T1000 (cell line): Measurements from ENCODE around the gene RELL1.
A peak's percentile ranks its signal among the peaks of the same experiment; 100 is the strongest.
"Not testable (repeated sequence)": the region's sequence is repeated elsewhere in the genome, so short reads cannot be mapped to it uniquely, and the experiment has no call there.

ENCODE experiments used
- DNase-seq: peaks from one replicate; lab custom pipeline; 2025; ENCODE audit warnings: mixed read lengths; lab: John Stamatoyannopoulos, UW

RELL1 gene

GRCh38 chr4:37693030-37693429, 6.9 kb upstream of the RELL1 start:
- DNase-seq: no peak

- no peak for DNase-seq
Observed at GRCh38 chr4:37690976-37691375, 4.8 kb upstream of the RELL1 start.

- DNase-seq: no peak
Observed at GRCh38 chr4:37689353-37690095, 3.3 kb upstream of the RELL1 start.

DNA sequence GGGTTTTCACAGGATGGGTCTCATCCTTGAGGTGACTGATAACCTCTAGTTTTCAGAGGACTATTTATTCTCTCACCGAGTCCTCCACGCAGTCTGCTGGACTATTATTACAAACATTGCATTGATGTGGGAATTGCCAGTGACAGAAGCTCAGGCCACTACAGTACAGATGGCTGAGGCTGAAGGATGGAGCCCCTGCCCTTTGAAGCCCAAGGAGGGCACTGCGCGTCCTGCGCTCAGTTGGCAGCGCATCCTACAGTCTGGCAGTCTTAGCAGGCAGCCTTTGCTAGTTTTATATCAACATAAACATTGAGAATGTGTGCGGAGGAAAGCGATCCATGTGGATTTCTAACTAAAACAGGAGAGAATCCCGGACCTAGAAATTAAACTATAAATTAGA, 1.5 kb upstream of the RELL1 start:
- no peak for DNase-seq

- DNase-seq: no peak
Observed at GRCh38 chr4:37687194-37687562, 1.0 kb upstream of the RELL1 start.

DNA sequence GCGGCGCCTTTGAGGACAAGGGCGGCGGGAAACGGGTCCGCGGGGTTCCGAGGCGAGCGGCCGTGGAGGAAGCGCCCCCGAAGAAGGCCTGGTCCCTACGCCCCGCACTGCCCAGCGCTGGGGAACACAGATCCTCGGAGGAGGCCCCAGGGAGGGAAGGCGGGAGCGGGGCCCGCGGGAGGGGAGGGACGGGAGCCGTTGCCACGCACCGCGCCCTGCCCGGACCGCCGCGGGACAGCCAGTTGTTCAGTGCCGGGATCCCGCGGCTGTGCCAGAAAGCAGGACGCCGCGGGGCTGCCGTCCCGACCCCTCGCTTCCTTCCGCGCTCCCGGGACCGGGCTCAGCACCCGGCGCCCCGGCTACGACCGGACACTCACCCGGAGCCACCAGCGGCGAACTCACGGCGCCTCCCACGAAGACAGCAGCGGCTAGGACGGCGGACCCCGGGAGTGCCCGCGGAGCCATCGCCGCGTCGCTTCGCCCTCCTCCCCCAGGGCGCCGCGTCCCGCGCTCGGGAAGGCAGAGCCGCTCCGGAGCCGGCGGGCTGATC, 278 bp downstream of the RELL1 start:
- DNase-seq: no peak

- no peak for DNase-seq
Observed at GRCh38 chr4:37685161-37685822, 884 bp downstream of the RELL1 start.

DNA sequence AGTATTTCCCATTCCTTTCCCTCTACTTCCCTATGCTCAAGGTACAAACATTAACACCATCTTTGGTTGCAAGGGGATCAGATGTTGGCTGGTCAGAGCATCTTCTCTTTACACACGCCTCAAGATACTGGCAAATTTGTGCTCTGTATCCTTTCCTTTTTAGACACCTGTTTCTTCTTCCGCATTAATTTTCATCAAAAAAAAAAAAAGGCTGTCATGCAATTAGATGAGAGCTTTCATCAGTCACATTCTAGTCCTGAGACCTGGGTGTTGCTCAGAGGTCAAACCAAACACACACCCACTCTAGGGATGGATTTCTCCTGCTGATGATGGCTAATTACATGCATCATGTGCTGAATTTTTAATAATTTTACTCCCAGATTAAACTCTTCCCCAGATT, 2.0 kb downstream of the RELL1 start:
- DNase-seq: no peak

DNA sequence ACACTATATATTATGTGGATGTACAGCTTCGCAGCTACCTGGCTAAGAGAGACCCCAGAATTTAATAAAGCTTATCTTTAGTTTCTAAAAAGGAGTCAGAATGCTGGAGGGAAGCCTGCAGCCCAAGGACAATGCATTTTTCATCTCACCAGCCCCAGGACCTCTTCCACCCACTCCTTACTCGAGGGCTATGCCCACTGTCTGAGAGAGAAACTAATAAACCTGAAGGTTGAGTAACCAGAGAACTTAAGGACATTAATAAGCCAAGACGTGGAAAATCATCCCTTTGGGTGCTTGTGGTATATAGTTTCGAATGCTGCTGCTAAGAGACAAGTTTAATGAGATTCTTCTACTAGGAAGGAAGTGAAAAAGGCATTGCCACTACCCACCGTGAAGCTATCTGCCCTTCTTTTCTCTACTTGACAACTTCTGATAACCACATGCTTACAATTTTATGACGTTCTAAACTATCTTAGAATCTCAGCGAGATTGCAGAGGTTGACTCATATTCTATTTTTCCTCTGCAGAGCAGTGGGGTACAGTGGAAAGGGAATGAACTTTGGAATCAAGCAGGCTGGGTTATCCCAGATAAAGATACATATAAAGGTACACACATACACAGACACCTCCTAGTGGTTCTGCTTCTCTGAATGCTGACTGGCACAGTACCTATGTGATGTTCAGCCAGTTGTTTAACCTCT, 3.3 kb downstream of the RELL1 start:
- no peak for DNase-seq

GRCh38 chr4:37680089-37680488, 6.1 kb downstream of the RELL1 start:
- DNase-seq: no peak

- DNase-seq: no peak
Observed at GRCh38 chr4:37679301-37679700, 6.9 kb downstream of the RELL1 start.

DNA sequence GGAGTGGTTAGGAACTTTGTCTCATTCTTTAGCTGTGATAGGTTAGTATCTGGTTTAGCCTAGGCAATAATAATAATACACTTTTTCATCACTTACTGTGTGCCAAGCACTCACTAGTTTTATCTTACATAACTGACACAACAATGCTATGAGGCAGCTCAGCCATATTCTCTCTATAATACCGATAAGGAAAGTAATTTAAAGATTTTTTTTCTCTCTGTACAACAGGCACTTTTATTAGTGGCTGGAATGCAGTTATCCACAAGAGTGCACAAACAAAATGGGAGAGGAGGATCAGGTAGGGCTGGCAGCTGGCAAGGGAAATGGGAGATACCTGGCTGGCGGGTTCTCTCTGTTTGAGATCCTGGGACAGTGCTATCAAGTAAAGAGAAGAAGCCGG, 7.6 kb downstream of the RELL1 start:
- DNase-seq: no peak

- DNase-seq: no peak
Observed at GRCh38 chr4:37675587-37676290, 10.4 kb downstream of the RELL1 start.

DNA sequence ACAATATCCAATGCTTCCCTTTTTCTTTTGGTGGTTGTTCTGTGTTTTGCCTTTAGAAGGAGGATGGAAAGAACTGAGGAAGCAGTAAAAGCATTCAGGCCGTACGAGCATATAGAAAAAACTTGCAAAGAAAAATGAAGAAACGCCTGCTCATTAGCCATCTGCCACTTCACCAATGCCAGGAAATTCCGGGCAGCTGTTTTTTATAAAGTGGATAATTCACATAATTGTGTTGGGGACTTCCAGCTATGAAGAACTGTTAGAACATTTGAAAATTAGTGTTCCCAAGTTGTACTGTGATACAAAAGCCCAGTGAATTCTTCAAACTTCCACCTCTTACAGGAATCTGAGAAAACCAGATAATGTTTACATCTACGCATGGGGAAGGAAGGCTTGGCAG, 11.7 kb downstream of the RELL1 start:
- no peak for DNase-seq

GRCh38 chr4:37673538-37674192, 12.5 kb downstream of the RELL1 start:
- no peak for DNase-seq

DNA sequence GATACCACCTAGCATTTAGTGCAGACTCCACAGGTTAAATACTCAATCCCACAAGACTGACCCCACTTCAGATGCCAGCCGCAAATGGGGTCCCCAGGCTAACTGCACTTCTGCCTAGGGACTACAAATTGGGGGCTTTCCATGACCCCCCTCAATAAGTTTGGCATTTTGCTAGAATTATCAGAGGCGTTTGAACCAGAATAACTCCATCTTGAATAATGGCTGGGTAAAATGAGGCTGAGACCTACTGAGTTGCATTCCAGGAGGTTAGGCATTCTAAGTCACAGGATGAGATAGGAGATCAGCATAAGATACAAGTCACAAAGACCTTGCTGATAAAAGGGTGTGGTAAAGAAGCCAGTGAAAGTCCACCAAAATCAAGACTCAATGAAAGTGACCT, 15.1 kb downstream of the RELL1 start:
- no peak for DNase-seq

GRCh38 chr4:37670249-37670648, 15.9 kb downstream of the RELL1 start:
- DNase-seq: no peak

GRCh38 chr4:37669124-37669523, 17.1 kb downstream of the RELL1 start:
- not testable (repeated sequence) for DNase-seq

DNA sequence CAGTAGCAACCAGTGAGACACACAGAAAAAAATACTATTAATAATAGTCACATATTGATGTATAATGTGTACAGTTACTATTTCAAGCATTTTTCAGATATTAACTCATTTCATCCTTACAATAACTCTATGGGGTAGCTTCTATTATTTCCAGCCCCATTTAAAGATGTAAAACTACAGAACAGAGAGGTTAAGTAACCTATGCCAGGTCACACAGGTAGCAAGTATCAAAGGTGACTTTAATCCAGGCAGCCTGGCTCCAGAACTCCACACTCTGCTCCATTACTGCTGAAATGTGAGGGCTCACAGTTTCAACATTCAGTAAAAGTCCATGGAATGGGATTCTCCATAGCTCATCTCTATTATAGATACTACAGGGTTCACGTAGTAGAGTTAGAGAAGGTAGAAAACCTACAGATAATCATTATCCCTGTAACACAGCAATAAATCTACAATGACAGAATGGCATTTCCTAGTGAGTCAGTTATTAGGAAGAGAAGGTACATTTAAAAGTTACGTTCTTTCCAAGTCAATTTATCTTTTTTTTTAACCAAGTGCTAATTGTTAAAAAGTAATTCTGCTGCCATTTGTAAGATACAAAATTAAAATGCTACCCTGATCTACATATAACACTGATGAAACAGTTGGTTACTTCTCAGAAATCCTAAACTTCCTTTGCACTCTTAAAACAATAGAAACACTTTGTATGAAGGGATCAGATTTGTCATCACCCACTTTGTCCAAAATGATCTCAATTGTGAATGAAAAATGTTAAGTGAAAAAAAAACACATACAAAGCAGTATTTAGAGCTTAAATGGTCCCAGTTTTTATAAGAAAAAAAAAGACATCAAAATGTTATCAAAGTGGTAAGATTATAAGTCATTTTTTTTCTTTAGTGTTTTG, 18.7 kb downstream of the RELL1 start:
- no peak for DNase-seq

- peak; percentile 64 for DNase-seq
Observed at GRCh38 chr4:37666625-37667071, 19.5 kb downstream of the RELL1 start.
